Endothelial cell (in vitro differentiated cells): ENCODE data around the gene HABP2. TPM values are rescaled to one million over a fixed set of nuclear protein-coding genes. Genes with fewer than 3 reads are reported as not detected.

Experiments
- DNase-seq: peaks from one replicate; pipeline ENCODE4 v3.0.0; 2021; ENCODE audit warnings: low spot score
- H3K27ac Mint-ChIP-seq: one replicate; pipeline ENCODE4 v1.8.0; 2021; ENCODE audit warnings: mixed read lengths, inconsistent platforms; ENCODE audit not compliant: unreplicated experiment
- H3K27me3 Mint-ChIP-seq: one replicate; pipeline ENCODE4 v1.8.0; 2021; ENCODE audit warnings: mild to moderate bottlenecking, moderate library complexity, mixed read lengths, inconsistent platforms; ENCODE audit not compliant: unreplicated experiment
- H3K36me3 Mint-ChIP-seq: one replicate; pipeline ENCODE4 v1.8.0; 2021; ENCODE audit warnings: mild to moderate bottlenecking, low read depth, mixed read lengths, inconsistent platforms; ENCODE audit not compliant: unreplicated experiment
- H3K4me1 Mint-ChIP-seq: one replicate; pipeline ENCODE4 v1.8.0; 2021; ENCODE audit warnings: mild to moderate bottlenecking, mixed read lengths, inconsistent platforms; ENCODE audit not compliant: unreplicated experiment
- H3K4me3 Mint-ChIP-seq: one replicate; pipeline ENCODE4 v1.8.0; 2021; ENCODE audit warnings: mild to moderate bottlenecking, mixed read lengths, inconsistent platforms; ENCODE audit not compliant: unreplicated experiment
- H3K9me3 Mint-ChIP-seq: one replicate; pipeline ENCODE4 v1.8.0; 2021; ENCODE audit warnings: mixed read lengths, inconsistent platforms; ENCODE audit not compliant: unreplicated experiment
- CTCF ChIP-seq: fragments of 200-600 bp; sonication (generic); IDR thresholded peaks from one replicate; pipeline ENCODE4 v1.5.0; 2021; ENCODE audit warnings: antibody characterized with exemption; ENCODE audit not compliant: unreplicated experiment
- total RNA-seq: library from RNA; stranded (reverse); fragmentation: NEBNext Ultra II Directional; extraction: Animal tissue kit (Norgen Biotek cat#: 25700); gene quantifications from one replicate; pipeline ENCODE4 v1.2.1, GENCODE V29; 2021; ENCODE audit not compliant: unreplicated experiment

HABP2 gene
- total RNA-seq, 1 donor from 2014 or later, result not detected

DNA sequence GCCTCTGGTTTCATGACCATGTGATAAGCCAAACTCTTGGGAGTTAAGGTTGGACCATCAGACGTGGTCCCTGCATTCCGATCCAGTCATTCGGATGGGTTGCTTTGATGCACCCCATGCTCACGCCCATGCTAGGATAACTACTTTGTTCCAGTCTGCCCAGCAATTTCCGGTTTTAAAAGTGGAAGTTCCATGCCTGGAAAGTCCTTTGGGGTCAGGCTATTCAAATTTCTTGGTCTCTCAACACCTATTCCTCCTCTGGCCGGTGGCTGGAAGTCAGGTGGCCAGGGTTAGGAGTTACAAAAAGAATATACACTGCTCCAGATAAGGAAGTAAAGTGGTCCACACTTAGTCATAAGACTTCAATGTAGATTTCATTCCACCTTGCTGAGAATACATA, 37.7 kb upstream of the HABP2 start:
- no peaks in the 10 kb centered on the region for H3K36me3 Mint-ChIP-seq
- no peak overlapping the region for H3K27ac Mint-ChIP-seq
- H3K4me3 Mint-ChIP-seq, result no peak overlapping the region
- TF ChIP-seq CTCF, result no peak
- H3K9me3 Mint-ChIP-seq, result peaks cover 5% of the 10 kb centered on the region
- peaks cover 2% of the 10 kb centered on the region for H3K27me3 Mint-ChIP-seq
- no peak for DNase-seq
- H3K4me1 Mint-ChIP-seq, result no peaks in the 10 kb centered on the region

DNA sequence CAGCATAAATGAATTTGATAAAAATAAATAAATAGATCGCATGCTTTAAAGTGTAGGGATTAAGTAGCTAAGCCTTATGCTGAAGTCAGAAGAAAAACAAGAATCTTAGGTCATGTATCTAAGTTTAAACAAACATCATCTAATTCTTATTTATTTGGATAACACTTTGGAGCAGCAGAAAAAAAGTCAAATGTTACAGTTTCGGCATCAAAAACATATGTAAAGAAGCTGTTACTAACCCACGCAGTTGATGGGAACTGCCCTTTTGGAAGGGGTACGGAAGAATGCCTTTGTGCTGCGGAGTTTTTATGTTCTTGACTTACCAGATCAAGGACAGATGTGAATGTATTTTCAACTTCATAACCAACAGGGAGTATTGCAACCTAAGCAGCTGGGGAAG, 37.3 kb upstream of the HABP2 start:
- no peak for DNase-seq
- H3K27me3 Mint-ChIP-seq, result peaks cover 2% of the 10 kb centered on the region
- H3K9me3 Mint-ChIP-seq, result peaks cover 5% of the 10 kb centered on the region
- H3K36me3 Mint-ChIP-seq, result no peaks in the 10 kb centered on the region
- H3K4me3 Mint-ChIP-seq, result no peak overlapping the region
- no peak for TF ChIP-seq CTCF
- no peaks in the 10 kb centered on the region for H3K4me1 Mint-ChIP-seq
- H3K27ac Mint-ChIP-seq, result no peak overlapping the region

DNA sequence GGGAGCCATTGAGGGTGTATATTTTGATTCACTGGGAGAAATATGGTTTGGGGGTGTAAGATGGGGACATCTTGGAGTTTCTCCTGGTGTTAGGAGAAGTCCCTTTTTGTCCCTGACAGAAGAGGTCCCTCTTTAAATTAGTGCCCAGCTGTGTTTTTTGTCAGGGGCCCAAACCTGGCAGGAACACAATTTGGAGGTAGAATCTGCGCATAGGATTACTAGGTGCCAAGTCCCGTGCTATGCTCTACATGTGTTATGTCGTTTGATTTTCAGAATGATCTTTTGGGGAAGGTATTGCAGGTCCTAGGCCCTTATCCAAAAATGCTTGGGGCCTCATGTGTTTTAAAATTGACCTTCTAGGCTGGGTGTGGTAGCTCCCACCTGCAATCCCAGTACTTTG, 36.8 kb upstream of the HABP2 start:
- no peak overlapping the region for H3K4me3 Mint-ChIP-seq
- no peaks in the 10 kb centered on the region for H3K36me3 Mint-ChIP-seq
- peaks cover 5% of the 10 kb centered on the region for H3K9me3 Mint-ChIP-seq
- H3K4me1 Mint-ChIP-seq, result peaks cover 2% of the 10 kb centered on the region
- no peak overlapping the region for H3K27ac Mint-ChIP-seq
- peaks cover 2% of the 10 kb centered on the region for H3K27me3 Mint-ChIP-seq
- TF ChIP-seq CTCF, result no peak
- no peak for DNase-seq

- Mint-ChIP-seq H3K4me3 (no peak overlapping the region), H3K27ac (no peak overlapping the region), H3K27me3 (peaks cover 2% of the 10 kb centered on the region), H3K9me3 (no peaks in the 10 kb centered on the region), H3K4me1 (peaks cover 4% of the 10 kb centered on the region), H3K36me3 (no peaks in the 10 kb centered on the region)
- TF ChIP-seq CTCF, result no peak
- DNase-seq, result no peak
Observed at GRCh38 chr10:113517165-113517900, 35.5 kb upstream of the HABP2 start.

DNA sequence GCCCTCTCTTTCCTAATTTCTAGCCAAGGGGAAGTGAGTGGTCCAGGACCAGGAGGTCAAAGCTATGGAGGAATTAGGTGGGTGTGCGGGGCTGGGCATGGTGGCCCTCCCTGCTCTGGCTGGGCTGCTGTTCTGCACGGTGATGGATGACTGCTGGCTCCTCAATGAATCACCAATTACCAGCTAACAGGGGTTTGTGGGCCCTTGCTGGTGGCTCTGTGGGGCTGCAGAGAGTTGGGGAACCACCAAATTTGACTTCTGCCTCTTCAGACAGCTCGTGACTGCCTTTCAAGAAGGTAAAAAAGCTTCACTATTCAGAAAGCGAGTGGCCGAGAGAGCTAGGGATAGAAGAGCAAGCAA, 35.0 kb upstream of the HABP2 start:
- H3K4me3 Mint-ChIP-seq, result no peak overlapping the region
- H3K27me3 Mint-ChIP-seq, result peaks cover under 1% of the 10 kb centered on the region
- no peak for DNase-seq
- peaks cover 9% of the 10 kb centered on the region for H3K4me1 Mint-ChIP-seq
- H3K9me3 Mint-ChIP-seq, result no peaks in the 10 kb centered on the region
- TF ChIP-seq CTCF, result no peak
- no peaks in the 10 kb centered on the region for H3K36me3 Mint-ChIP-seq
- H3K27ac Mint-ChIP-seq, result no peak overlapping the region
